ENCODE results near the gene AGBL4.

Gene AGBL4

DNA sequence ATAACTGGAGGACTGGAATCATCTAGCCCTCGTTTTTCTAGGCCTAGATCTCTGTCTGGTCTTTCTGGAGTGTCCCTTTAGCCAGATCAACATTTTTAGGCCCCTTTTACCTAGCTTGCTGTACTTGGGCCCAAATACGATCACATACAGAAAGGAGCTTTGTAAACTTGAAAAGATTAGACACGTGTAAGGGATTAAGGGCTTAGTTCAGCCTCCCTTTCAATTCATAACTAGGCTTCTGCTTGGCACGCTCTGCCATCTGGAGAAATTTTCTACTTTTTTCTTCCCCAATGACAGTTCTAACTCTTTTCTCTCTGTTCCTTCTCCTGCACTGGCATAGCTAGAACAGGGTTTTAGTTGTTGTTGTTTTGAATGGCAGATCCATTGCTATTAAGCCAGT lies 1093.7 kb downstream of the AGBL4 start:
- Histone ChIP-seq H3K27me3 (ENCODE audit: insufficient read depth, low read depth, severe bottlenecking) (no peaks in the 10 kb centered on the region), H3K4me3 (ENCODE audit: low read depth, low read length) (no peak overlapping the region), H3K36me3 (no peaks in the 10 kb centered on the region), H3K27ac (peak overlapping the region; percentile 64), H3K9me3 (ENCODE audit: severe bottlenecking) (peaks cover 6% of the 10 kb centered on the region)
- no peak for DNase-seq
- TF ChIP-seq, protein P1, sequence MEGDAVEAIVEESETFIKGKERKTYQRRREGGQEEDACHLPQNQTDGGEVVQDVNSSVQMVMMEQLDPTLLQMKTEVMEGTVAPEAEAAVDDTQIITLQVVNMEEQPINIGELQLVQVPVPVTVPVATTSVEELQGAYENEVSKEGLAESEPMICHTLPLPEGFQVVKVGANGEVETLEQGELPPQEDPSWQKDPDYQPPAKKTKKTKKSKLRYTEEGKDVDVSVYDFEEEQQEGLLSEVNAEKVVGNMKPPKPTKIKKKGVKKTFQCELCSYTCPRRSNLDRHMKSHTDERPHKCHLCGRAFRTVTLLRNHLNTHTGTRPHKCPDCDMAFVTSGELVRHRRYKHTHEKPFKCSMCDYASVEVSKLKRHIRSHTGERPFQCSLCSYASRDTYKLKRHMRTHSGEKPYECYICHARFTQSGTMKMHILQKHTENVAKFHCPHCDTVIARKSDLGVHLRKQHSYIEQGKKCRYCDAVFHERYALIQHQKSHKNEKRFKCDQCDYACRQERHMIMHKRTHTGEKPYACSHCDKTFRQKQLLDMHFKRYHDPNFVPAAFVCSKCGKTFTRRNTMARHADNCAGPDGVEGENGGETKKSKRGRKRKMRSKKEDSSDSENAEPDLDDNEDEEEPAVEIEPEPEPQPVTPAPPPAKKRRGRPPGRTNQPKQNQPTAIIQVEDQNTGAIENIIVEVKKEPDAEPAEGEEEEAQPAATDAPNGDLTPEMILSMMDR (IDR thresholded peaks at IDR 0.05; ENCODE audit: low read depth, low read length): no peak

DNA sequence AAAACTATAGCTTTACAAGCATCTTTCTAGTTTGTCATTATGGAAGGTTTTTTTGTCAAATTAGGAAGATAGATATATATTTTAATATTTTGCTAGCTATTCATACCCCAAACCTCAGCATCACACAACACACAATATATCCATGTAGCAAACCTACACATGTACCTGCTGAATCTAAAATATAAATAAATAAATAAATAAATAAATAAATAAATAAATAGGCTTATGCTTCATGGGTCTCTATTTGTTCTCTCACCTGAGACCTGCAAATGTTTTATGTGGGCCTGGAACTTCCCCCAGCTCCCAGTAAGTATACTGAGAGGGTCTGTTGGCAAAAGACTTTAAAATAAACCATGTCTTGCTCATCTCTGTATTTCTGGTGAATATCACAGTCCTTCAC lies 1099.7 kb downstream of the AGBL4 start:
- no peak for DNase-seq
- Histone ChIP-seq H3K27me3 (ENCODE audit: insufficient read depth, low read depth, severe bottlenecking) (no peaks in the 10 kb centered on the region), H3K36me3 (no peaks in the 10 kb centered on the region), H3K9me3 (ENCODE audit: severe bottlenecking) (peaks cover 6% of the 10 kb centered on the region), H3K27ac (no peak overlapping the region), H3K4me3 (ENCODE audit: low read depth, low read length) (no peak overlapping the region)
- TF ChIP-seq, protein P1 (IDR thresholded peaks at IDR 0.05; ENCODE audit: low read depth, low read length): no peak

DNA sequence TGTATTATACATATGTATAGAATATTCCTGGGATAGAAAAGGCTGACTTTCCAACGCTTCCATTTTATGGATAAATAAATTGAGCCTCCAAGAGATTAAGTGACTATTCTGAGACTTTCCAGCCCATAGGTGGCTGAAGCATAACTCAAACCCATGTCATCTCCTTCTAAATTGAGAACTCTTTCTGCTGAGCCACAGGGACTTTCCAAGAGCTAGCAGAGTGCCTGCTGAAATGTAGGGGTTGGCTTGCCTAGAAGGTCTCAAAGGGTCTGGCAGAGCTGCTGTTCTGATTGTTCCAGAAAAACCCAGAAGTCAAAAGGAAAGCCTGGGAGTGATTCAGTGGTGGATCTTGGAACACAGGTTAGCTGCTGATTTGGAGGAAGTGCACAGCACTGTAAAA lies 1100.6 kb downstream of the AGBL4 start:
- no peak for DNase-seq
- TF ChIP-seq, protein P1 (IDR thresholded peaks at IDR 0.05; ENCODE audit: low read depth, low read length): no peak

DNA sequence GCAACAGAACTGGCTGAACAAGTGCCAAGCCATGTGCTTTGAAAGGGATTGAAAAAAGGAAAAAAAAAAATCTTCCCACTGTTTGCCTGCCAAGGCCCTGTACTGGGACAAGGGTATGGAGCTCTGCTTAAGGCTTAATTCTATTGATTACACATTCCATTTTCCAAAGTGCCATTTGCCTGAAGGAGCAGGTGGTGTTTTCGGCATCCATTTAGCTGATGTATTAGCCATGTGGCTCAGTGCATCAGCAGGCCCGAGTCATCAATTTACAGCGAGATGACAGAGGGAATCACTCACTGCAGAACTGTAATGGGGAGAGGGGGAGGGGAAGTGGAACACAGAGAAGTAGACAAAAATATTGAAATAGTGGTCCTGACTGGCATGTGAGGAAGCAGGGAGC lies 1102.9 kb downstream of the AGBL4 start:
- Histone ChIP-seq H3K9me3 (ENCODE audit: severe bottlenecking) (no peaks in the 10 kb centered on the region), H3K27ac (peak overlapping the region; percentile 77), H3K4me3 (ENCODE audit: low read depth, low read length) (no peak overlapping the region), H3K27me3 (ENCODE audit: insufficient read depth, low read depth, severe bottlenecking) (no peaks in the 10 kb centered on the region), H3K36me3 (no peaks in the 10 kb centered on the region)
- peak; percentile 89 for DNase-seq
- TF ChIP-seq, protein P1 (IDR thresholded peaks at IDR 0.05; ENCODE audit: low read depth, low read length): no peak

More for the DNA sequence above, 1100.6 kb downstream of the AGBL4 start:
- Histone ChIP-seq H3K36me3 (no peaks in the 10 kb centered on the region), H3K9me3 (ENCODE audit: severe bottlenecking) (peaks cover 6% of the 10 kb centered on the region), H3K27me3 (ENCODE audit: insufficient read depth, low read depth, severe bottlenecking) (no peaks in the 10 kb centered on the region), H3K4me3 (ENCODE audit: low read depth, low read length) (no peak overlapping the region), H3K27ac (no peak overlapping the region)

DNA sequence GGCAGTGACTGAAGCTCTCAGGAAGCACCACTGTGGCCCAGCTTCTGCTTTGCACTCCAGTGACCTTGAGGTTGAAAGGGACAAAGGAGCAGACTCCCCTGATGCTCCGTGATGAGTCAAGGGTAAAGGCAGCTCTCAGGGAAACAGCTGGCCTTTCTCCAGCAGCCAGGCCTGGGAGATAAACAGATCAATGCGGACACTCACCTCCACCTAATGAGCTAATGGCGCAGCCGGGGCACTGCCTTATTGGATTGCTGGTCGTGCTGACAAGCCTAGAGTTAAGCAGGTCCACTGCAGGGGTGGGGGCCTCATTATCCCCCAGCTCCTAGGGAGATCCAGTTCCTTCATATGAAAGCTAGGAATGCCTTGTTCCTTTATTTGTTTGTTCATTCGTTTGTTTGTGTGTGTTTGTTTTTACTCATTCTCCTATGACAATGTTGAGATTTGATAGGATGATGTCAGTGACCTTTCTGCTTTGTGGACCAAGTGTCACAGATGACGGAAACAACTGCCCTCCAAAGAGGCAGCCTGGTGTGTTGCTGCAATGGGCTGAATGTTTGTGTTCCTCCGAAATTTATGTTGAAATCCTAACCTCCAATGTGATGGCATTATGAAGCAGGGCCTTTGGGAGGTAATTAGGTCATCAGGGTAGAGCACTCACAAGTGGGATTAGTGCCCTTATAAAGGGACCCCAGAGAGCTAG lies 1105.7 kb downstream of the AGBL4 start:
- H3K27me3 ChIP-seq (ENCODE audit: insufficient read depth, low read depth, severe bottlenecking): no peaks in the 10 kb centered on the region
- no peak overlapping the region for H3K4me3 ChIP-seq (ENCODE audit: low read depth, low read length)
- H3K36me3 ChIP-seq: no peaks in the 10 kb centered on the region
- no peaks in the 10 kb centered on the region for H3K9me3 ChIP-seq (ENCODE audit: severe bottlenecking)
- DNase-seq: peak; percentile 96
- H3K27ac ChIP-seq: peak overlapping the region; percentile 63
- TF ChIP-seq, protein P1 (IDR thresholded peaks at IDR 0.05; ENCODE audit: low read depth, low read length): no peak

DNA sequence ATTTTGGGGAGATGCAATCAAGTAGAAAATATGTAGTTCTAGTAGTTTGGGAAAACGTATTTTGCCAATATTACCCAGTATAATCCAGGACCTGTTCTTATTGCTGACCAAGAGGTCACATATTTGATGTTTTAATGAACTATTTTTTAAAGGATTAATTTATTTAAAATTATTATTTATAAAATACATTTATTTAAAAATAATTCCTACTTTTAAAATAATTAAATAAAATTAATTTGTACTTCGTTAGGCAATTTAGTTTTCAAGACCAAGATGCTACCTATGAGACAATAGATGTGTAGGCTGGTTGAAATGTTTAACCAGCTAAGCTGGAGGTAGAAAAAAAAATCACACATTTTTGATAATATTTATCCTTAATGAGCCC lies 1106.7 kb downstream of the AGBL4 start:
- Histone ChIP-seq H3K9me3 (ENCODE audit: severe bottlenecking) (no peaks in the 10 kb centered on the region), H3K36me3 (no peaks in the 10 kb centered on the region), H3K27ac (peak overlapping the region; percentile 63), H3K27me3 (ENCODE audit: insufficient read depth, low read depth, severe bottlenecking) (no peaks in the 10 kb centered on the region), H3K4me3 (ENCODE audit: low read depth, low read length) (no peak overlapping the region)
- TF ChIP-seq, protein P1 (IDR thresholded peaks at IDR 0.05; ENCODE audit: low read depth, low read length): no peak
- DNase-seq: no peak
